PC-3 (cell line): Measurements from ENCODE around the gene NUTF2.

Experiments used
- EZH2phosphoT487 ChIP-seq: fragments of 300-600 bp; sonication (generic); IDR thresholded peaks from 2 replicates; pipeline ENCODE4 v1.6.1; 2018; ENCODE audit warnings: mild to moderate bottlenecking, antibody characterized with exemption, low read length, borderline replicate concordance
- TF ChIP-seq, protein P1 (sequence below): fragments of 300-600 bp; sonication (generic); conservative IDR thresholded peaks from 2 replicates; pipeline ENCODE4 v1.5.1; 2017; ENCODE audit warnings: antibody characterized with exemption, low read depth, mild to moderate bottlenecking, low read length

DNA sequence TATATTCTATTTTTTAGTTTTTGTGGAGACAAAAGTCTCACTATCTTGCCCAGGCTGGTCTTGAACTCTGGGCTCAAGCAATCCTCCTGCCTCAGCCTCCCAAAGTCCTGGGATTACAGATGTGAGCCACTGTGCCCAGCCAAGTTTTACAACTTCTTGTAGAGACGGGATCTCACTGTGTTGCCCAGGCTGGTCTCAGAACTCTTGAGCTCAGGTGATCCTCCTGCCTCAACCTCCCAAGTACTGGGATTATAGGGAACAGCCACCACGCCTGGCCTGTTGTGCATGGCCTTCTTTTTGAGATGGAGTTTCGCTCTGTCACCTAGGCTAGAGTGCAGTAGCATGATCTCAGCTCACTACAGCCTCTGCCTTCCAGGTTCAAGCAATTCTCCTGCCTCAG is 6.9 kb downstream of the NUTF2 start:
- TF ChIP-seq, protein P1, sequence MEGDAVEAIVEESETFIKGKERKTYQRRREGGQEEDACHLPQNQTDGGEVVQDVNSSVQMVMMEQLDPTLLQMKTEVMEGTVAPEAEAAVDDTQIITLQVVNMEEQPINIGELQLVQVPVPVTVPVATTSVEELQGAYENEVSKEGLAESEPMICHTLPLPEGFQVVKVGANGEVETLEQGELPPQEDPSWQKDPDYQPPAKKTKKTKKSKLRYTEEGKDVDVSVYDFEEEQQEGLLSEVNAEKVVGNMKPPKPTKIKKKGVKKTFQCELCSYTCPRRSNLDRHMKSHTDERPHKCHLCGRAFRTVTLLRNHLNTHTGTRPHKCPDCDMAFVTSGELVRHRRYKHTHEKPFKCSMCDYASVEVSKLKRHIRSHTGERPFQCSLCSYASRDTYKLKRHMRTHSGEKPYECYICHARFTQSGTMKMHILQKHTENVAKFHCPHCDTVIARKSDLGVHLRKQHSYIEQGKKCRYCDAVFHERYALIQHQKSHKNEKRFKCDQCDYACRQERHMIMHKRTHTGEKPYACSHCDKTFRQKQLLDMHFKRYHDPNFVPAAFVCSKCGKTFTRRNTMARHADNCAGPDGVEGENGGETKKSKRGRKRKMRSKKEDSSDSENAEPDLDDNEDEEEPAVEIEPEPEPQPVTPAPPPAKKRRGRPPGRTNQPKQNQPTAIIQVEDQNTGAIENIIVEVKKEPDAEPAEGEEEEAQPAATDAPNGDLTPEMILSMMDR = no peak
- no peak for TF ChIP-seq EZH2phosphoT487
